Measurements from ENCODE around the gene CD274.
"Not testable (repeated sequence)": the region's sequence is repeated elsewhere in the genome, so short reads cannot be mapped to it uniquely, and the experiment has no call there.

CD274 gene

GRCh38 chr9:5450359-5451091 lies at the start of gene CD274:
TSS of gene CD274 (plus strand) at chr9:5450542. CDS start at chr9:5456114, 5,572 bp downstream.
- peak; percentile 29 for DNase-seq

GRCh38 chr9:5402217-5402616 lies 48.1 kb upstream of the CD274 start:
- no peak for DNase-seq

- DNase-seq = no peak
These were observed 41.7 kb upstream of the CD274 start for GRCh38 chr9:5408596-5408995.

GRCh38 chr9:5416953-5417352 lies 33.4 kb upstream of the CD274 start:
- no peak for DNase-seq

- no peak for DNase-seq
These were observed 31.9 kb upstream of the CD274 start for GRCh38 chr9:5418481-5418880.

- no peak for DNase-seq
These were observed 30.4 kb upstream of the CD274 start for GRCh38 chr9:5419987-5420386.

GRCh38 chr9:5421163-5421562 lies 29.2 kb upstream of the CD274 start:
- DNase-seq = no peak

GRCh38 chr9:5422276-5422675 lies 28.1 kb upstream of the CD274 start:
- no peak for DNase-seq

GRCh38 chr9:5425006-5425628 lies 25.2 kb upstream of the CD274 start:
- no peak for DNase-seq

- DNase-seq = no peak
These were observed 23.3 kb upstream of the CD274 start for GRCh38 chr9:5427005-5427404.

GRCh38 chr9:5428172-5428571 lies 22.2 kb upstream of the CD274 start:
- DNase-seq = no peak

GRCh38 chr9:5428794-5429528 lies 21.4 kb upstream of the CD274 start:
- DNase-seq = no peak

- no peak for DNase-seq
These were observed 20.3 kb upstream of the CD274 start for GRCh38 chr9:5429873-5430564.

- DNase-seq = no peak
These were observed 19.4 kb upstream of the CD274 start for GRCh38 chr9:5430912-5431311.

- DNase-seq = not testable (repeated sequence)
These were observed 17.5 kb upstream of the CD274 start for GRCh38 chr9:5432890-5433289.

GRCh38 chr9:5433328-5433727 lies 17.0 kb upstream of the CD274 start:
- not testable (repeated sequence) for DNase-seq

GRCh38 chr9:5433841-5434810 lies 16.2 kb upstream of the CD274 start:
- DNase-seq = not testable (repeated sequence)

- DNase-seq = no peak
These were observed 14.4 kb upstream of the CD274 start for GRCh38 chr9:5435912-5436311.

- no peak for DNase-seq
These were observed 13.9 kb upstream of the CD274 start for GRCh38 chr9:5436441-5436840.

GRCh38 chr9:5437254-5438216 lies 12.8 kb upstream of the CD274 start, which contains the start of gene PLGRKT:
TSS of gene PLGRKT (minus strand) at chr9:5437925. CDS start at chr9:5431977, 5,948 bp downstream.
- peak; percentile 49 for DNase-seq
